GM20000 (cell line): Measurements from ENCODE around the gene CHST2.
"Not testable (repeated sequence)": the region's sequence is repeated elsewhere in the genome, so short reads cannot be mapped to it uniquely, and the experiment has no call there.

Source experiments
- DNase-seq: peaks from one replicate; pipeline ENCODE4 v3.0.0; 2012; ENCODE audit warnings: low spot score
- CTCF ChIP-seq: IDR thresholded peaks from 2 replicates; pipeline ENCODE4 v1.5.1; 2012; ENCODE audit warnings: mild to moderate bottlenecking, control low read depth; ENCODE audit errors: extremely low read depth, missing control alignments

The CHST2 gene

GRCh38 chr3:143119009-143119914, at the start of gene CHST2:
Gene CHST2, plus strand, starts transcription at chr3:143119771. Its CDS starts 1,046 bp downstream, at chr3:143120817.
- peak; percentile 97 for DNase-seq
- no peak for TF ChIP-seq CTCF

- no peak for DNase-seq
- TF ChIP-seq CTCF: no peak
Measured at GRCh38 chr3:143070977-143071551, 48.5 kb upstream of the CHST2 start.

GRCh38 chr3:143071776-143072175, 47.8 kb upstream of the CHST2 start:
- DNase-seq: no peak
- no peak for TF ChIP-seq CTCF

GRCh38 chr3:143072298-143073020, 47.1 kb upstream of the CHST2 start:
- not testable (repeated sequence) for DNase-seq

- not testable (repeated sequence) for DNase-seq
Measured at GRCh38 chr3:143073541-143073940, 46.0 kb upstream of the CHST2 start.

- not testable (repeated sequence) for DNase-seq
Measured at GRCh38 chr3:143073983-143074382, 45.6 kb upstream of the CHST2 start.

GRCh38 chr3:143078883-143079282, 40.7 kb upstream of the CHST2 start:
- DNase-seq: no peak
- TF ChIP-seq CTCF: no peak

- no peak for DNase-seq
- TF ChIP-seq CTCF: no peak
Measured at GRCh38 chr3:143080196-143080595, 39.4 kb upstream of the CHST2 start.

GRCh38 chr3:143081365-143081764, 38.2 kb upstream of the CHST2 start:
- TF ChIP-seq CTCF: no peak
- DNase-seq: no peak
